Hepatocyte (in vitro differentiated cells): ENCODE data around the gene LEUTX. TPM values are rescaled to one million over a fixed set of nuclear protein-coding genes. Genes with fewer than 3 reads are reported as not detected.

Experiments used
- DNase-seq: peaks from one replicate; pipeline ENCODE4 v3.0.0-alpha.2; 2016; ENCODE audit warnings: low spot score
- H2AFZ ChIP-seq: fragments of 200-600 bp; sonication (generic); 2 replicates; pipeline ENCODE4 v1.6.0; 2016; ENCODE audit warnings: antibody characterized with exemption, mild to moderate bottlenecking
- H3K27ac ChIP-seq: fragments of 200-600 bp; sonication (generic); 2 replicates; pipeline ENCODE4 v1.5.1; 2016; ENCODE audit warnings: mild to moderate bottlenecking
- H3K27me3 ChIP-seq: fragments of 200-600 bp; sonication (generic); 2 replicates; pipeline ENCODE4 v1.6.1; 2016
- H3K36me3 ChIP-seq: fragments of 200-600 bp; sonication (generic); replicated peaks from 2 replicates; pipeline ENCODE4 v1.5.1; 2016; ENCODE audit warnings: low read depth; ENCODE audit not compliant: insufficient read depth
- H3K4me1 ChIP-seq: fragments of 200-600 bp; sonication (generic); 2 replicates; pipeline ENCODE4 v1.5.1; 2016; ENCODE audit warnings: mild to moderate bottlenecking, moderate library complexity; ENCODE audit not compliant: insufficient read depth
- H3K4me2 ChIP-seq: fragments of 200-600 bp; sonication (generic); 2 replicates; pipeline ENCODE4 v1.6.0; 2016
- H3K4me3 ChIP-seq: fragments of 200-600 bp; sonication (generic); 2 replicates; pipeline ENCODE4 v1.5.1; 2016; ENCODE audit warnings: mild to moderate bottlenecking
- H3K79me2 ChIP-seq: fragments of 200-600 bp; sonication (generic); 2 replicates; pipeline ENCODE4 v1.6.0; 2017; ENCODE audit warnings: mild to moderate bottlenecking
- H3K9me2 ChIP-seq: fragments of 200-600 bp; sonication (generic); replicated peaks from 2 replicates; pipeline ENCODE4 v1.6.0; 2017; ENCODE audit warnings: mild to moderate bottlenecking; ENCODE audit not compliant: insufficient read depth
- H3K9me3 ChIP-seq: fragments of 200-600 bp; sonication (generic); 2 replicates; pipeline ENCODE4 v1.5.1; 2016; ENCODE audit warnings: low read depth, mild to moderate bottlenecking
- H4K20me1 ChIP-seq: fragments of 200-600 bp; sonication (generic); 2 replicates; pipeline ENCODE4 v1.6.0; 2016; ENCODE audit warnings: mild to moderate bottlenecking; ENCODE audit not compliant: insufficient read depth, poor library complexity, severe bottlenecking
- EZH2 ChIP-seq: fragments of 200-600 bp; sonication (generic); IDR thresholded peaks from 2 replicates; pipeline ENCODE4 v1.6.1; 2016; ENCODE audit warnings: antibody characterized with exemption, mild to moderate bottlenecking, borderline replicate concordance
- EZH2phosphoT487 ChIP-seq: fragments of 200-600 bp; sonication (generic); IDR thresholded peaks from one replicate; pipeline ENCODE4 v1.6.1; 2018; ENCODE audit warnings: antibody characterized with exemption, mild to moderate bottlenecking, low read depth, moderate library complexity; ENCODE audit not compliant: unreplicated experiment, severe bottlenecking
- WGBS: methylation state at CpG from one replicate; pipeline ENCODE4 v1.1.6; 2016; ENCODE audit warnings: low lambda C conversion rate; ENCODE audit errors: missing lambda C conversion rate; 5-methylcytosine and 5-hydroxymethylcytosine counted together
- polyA plus RNA-seq: library from polyadenylated mRNA; unstranded; fragments of >200 nt; fragmentation: Nextera tagmentation; extraction: Ambion mirVana; gene quantifications from 2 replicates; pipeline ENCODE4 v1.2.1, GENCODE V29; 2016
- total RNA-seq: library from RNA; depleted of rRNA; stranded (reverse); fragments of >200 nt; gene quantifications from 2 replicates; pipeline ENCODE4 v1.2.3, GENCODE V29; 2014
- TF ChIP-seq, protein P1 (sequence below): fragments of 200-600 bp; sonication (generic); IDR thresholded peaks from 2 replicates; pipeline ENCODE4 v1.5.1; 2016; ENCODE audit warnings: antibody characterized with exemption, mild to moderate bottlenecking; ENCODE audit not compliant: poor library complexity

Gene LEUTX
- total and polyA plus RNA-seq, 2 experiments from 2014 or later, result not detected

DNA sequence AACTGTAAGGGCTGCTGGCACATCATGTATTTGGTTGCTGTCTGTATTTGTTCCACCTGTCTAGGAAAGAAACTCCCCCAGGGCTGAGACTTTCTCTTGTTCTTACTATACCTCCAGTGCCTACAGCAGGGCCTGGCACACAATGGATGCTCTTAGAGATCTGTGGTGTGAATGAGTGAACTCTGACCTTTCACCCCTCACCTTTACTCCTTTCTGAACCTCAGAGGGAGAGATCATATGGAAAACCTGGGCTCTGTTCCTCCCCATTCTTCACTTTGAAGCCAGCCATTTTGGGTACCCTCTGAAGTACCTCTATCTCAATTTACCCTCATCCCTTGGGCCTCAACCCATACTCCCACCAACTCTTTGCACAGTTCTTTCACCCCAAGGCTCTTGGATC, 52.2 kb downstream of the LEUTX start:
- no peak overlapping the region for H3K4me2 ChIP-seq
- DNase-seq, result no peak
- peaks cover 7% of the 10 kb centered on the region for H3K4me1 ChIP-seq
- H3K36me3 ChIP-seq, result no peaks in the 10 kb centered on the region
- H3K27ac ChIP-seq, result no peak overlapping the region
- no peaks in the 10 kb centered on the region for H3K9me2 ChIP-seq
- no peaks in the 10 kb centered on the region for H3K27me3 ChIP-seq
- H3K4me3 ChIP-seq, result no peak overlapping the region
- H3K9me3 ChIP-seq, result no peaks in the 10 kb centered on the region
- peaks cover 35% of the 10 kb centered on the region for H3K79me2 ChIP-seq
- no peak overlapping the region for H2AFZ ChIP-seq
- peaks cover 12% of the 10 kb centered on the region for H4K20me1 ChIP-seq
- TF ChIP-seq EZH2 (no peak), EZH2phosphoT487 (no peak)
- TF ChIP-seq, protein P1, sequence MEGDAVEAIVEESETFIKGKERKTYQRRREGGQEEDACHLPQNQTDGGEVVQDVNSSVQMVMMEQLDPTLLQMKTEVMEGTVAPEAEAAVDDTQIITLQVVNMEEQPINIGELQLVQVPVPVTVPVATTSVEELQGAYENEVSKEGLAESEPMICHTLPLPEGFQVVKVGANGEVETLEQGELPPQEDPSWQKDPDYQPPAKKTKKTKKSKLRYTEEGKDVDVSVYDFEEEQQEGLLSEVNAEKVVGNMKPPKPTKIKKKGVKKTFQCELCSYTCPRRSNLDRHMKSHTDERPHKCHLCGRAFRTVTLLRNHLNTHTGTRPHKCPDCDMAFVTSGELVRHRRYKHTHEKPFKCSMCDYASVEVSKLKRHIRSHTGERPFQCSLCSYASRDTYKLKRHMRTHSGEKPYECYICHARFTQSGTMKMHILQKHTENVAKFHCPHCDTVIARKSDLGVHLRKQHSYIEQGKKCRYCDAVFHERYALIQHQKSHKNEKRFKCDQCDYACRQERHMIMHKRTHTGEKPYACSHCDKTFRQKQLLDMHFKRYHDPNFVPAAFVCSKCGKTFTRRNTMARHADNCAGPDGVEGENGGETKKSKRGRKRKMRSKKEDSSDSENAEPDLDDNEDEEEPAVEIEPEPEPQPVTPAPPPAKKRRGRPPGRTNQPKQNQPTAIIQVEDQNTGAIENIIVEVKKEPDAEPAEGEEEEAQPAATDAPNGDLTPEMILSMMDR, result no peak

DNA sequence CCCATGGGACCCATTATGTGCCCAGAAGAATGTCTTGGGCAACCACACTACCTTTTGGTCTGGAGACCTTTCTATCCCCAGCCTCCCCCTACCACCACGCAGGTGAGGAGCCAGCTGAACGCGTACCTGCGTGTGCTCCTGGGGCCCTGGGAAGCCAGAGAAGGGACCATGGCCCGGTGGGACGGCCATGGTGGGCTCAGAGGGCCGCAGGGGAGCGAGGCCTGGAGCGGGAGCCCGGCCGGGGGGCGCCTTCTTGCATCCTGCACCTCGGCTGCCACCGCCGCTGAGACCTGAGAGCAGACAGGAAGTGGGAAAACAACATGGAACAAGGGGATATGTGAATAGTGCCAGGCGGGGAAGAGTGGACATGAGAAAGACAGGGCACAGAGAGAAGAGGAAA, 53.0 kb downstream of the LEUTX start:
- Histone ChIP-seq H3K4me1 (peaks cover 7% of the 10 kb centered on the region), H3K9me3 (no peaks in the 10 kb centered on the region), H4K20me1 (peaks cover 12% of the 10 kb centered on the region), H3K27ac (no peak overlapping the region), H3K4me2 (peak overlapping the region; percentile 86), H3K9me2 (no peaks in the 10 kb centered on the region), H3K79me2 (peaks cover 35% of the 10 kb centered on the region), H2AFZ (no peak overlapping the region), H3K27me3 (no peaks in the 10 kb centered on the region), H3K4me3 (no peak overlapping the region), H3K36me3 (no peaks in the 10 kb centered on the region)
- DNase-seq, result no peak
- WGBS, result 98% methylated on average over 16 of the region's 16 CpGs
- TF ChIP-seq EZH2 (no peak), EZH2phosphoT487 (no peak)
- TF ChIP-seq, protein P1, result no peak

DNA sequence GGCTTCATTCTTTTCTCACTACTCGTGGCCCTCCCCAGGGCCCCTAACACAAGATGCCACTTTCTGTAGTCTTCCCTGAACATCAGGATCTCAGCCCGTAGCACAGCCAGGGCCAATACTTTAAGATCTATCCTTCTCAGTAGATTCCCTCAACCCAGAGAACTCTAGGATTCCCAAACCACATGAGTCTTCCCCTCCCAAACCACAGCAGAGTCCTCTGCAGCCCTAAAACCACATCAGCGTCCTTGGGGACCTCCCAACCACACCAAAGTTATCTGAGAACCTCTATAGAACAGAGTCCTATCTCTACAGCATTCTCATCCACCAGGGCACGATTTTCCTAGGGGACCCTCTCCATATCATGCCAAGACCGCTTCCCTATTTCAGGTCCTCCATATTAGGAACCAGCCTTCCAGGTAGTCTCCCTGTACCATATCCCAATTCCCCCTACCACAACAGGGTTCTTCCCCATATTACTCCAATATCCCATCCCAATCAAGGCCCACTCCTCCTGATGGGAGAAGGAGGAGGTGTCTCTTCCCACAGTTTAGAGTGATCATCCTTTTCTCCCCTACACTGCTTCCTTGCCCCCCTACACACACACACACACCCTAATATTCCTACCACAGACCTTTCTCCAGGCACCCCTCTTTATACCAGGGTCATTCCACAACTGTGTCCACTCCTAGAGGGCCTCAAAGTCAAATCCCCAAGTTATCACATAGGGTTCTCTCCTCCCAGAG, 53.9 kb downstream of the LEUTX start:
- no peaks in the 10 kb centered on the region for H3K9me3 ChIP-seq
- peak overlapping the region; percentile 59 for H3K27ac ChIP-seq
- 84% methylated on average over 5 of the region's 5 CpGs for WGBS
- peaks cover 35% of the 10 kb centered on the region for H3K79me2 ChIP-seq
- H2AFZ ChIP-seq, result no peak overlapping the region
- no peaks in the 10 kb centered on the region for H3K36me3 ChIP-seq
- H3K27me3 ChIP-seq, result no peaks in the 10 kb centered on the region
- peaks cover 12% of the 10 kb centered on the region for H4K20me1 ChIP-seq
- peaks cover 7% of the 10 kb centered on the region for H3K4me1 ChIP-seq
- H3K4me2 ChIP-seq, result peak overlapping the region; percentile 86
- no peak for DNase-seq
- peak overlapping the region; percentile 69 for H3K4me3 ChIP-seq
- TF ChIP-seq EZH2, result no peak
- no peak for TF ChIP-seq EZH2phosphoT487
- H3K9me2 ChIP-seq, result no peaks in the 10 kb centered on the region

DNA sequence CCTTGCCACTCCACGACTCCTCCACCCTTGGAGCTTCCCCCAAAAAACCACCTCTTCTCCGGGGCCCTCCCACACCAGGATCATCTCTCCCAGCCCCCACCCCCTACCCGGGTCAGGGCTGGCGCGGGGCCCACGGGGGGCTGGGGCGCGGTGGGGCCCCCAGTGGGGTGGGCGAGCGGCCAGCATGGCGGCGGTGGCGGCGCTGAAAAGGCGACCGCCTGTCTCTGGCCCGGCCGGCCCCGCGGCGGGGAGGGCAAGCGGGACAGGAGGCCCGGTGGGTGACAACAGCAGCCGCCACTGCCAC, 54.5 kb downstream of the LEUTX start:
- peak overlapping the region; percentile 69 for H3K4me3 ChIP-seq
- H2AFZ ChIP-seq, result no peak overlapping the region
- H3K27ac ChIP-seq, result peak overlapping the region; percentile 59
- no peaks in the 10 kb centered on the region for H3K36me3 ChIP-seq
- TF ChIP-seq, protein P1, result no peak
- TF ChIP-seq EZH2phosphoT487 (no peak), EZH2 (no peak)
- no peaks in the 10 kb centered on the region for H3K9me2 ChIP-seq
- WGBS, result 0% methylated on average over 2 of the region's 24 CpGs
- H4K20me1 ChIP-seq, result peaks cover 12% of the 10 kb centered on the region
- DNase-seq, result no peak
- H3K79me2 ChIP-seq, result peaks cover 35% of the 10 kb centered on the region
- peaks cover 7% of the 10 kb centered on the region for H3K4me1 ChIP-seq
- H3K9me3 ChIP-seq, result no peaks in the 10 kb centered on the region
- H3K4me2 ChIP-seq, result peak overlapping the region; percentile 86
- H3K27me3 ChIP-seq, result no peaks in the 10 kb centered on the region
